ENCODE measurements around the gene OSBPL7. TPM values are rescaled to one million over a fixed set of nuclear protein-coding genes. Genes with fewer than 3 reads are reported as not detected.

The OSBPL7 gene
- total RNA-seq, 1 experiment from 2014 or later, result 20.5 TPM

DNA sequence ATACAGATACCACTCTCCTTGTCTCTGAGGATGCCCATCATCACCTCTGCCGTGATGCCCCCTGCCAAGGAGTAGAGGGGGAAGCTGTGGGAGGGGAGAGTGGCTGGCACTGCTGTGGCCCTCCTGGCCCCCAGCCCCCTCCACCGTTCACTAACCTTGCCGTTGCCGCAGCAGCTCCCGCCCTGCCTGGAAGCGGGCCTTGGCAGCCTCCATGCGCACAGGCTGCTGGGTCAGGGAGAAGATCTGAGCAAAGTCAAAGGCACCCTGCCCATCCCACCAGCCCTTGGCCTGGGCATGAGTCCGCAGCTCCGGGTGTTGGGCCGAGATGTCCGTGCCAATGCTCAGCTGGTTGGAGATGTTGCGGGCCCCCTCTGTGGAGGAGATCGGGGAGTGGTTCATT, 17.0 kb upstream of the OSBPL7 start:
- Histone ChIP-seq H3K27me3 (ENCODE audit: insufficient read depth, low read length) (no peaks in the 10 kb centered on the region), H3K36me3 (ENCODE audit: control insufficient read depth in 1 of 2, insufficient read depth in 2 of 2, low read length in 2 of 2) (peaks cover 0 to 12% of the 10 kb centered on the region in 2 experiments; a peak in 1 of 4 replicates), H2AFZ (ENCODE audit: low read depth, low read length, poor library complexity, severe bottlenecking) (no peak overlapping the region), H3K9me2 (ENCODE audit: insufficient read depth) (no peaks in the 10 kb centered on the region), H3K9me3 (ENCODE audit: control insufficient read depth in 1 of 2, insufficient read depth in 1 of 2, low read depth in 1 of 2, low read length in 2 of 2) (no peaks in the 10 kb centered on the region), H3K4me3 (replicated peaks in 1 of 2; ENCODE audit: low read depth in 1 of 2, low read length in 2 of 2) (no peak overlapping the region), H3K9ac (ENCODE audit: low read length) (no peak overlapping the region), H3K79me2 (ENCODE audit: insufficient read depth, low read length) (peaks cover 6% of the 10 kb centered on the region; the same call in 1 of the 2 replicates), H3K4me1 (ENCODE audit: control insufficient read depth in 1 of 2, insufficient read depth in 2 of 2, low read length in 2 of 2) (peaks cover 25 to 36% of the 10 kb centered on the region in 2 experiments), H3K27ac (ENCODE audit: low read depth, low read length) (no peak overlapping the region), H4K20me1 (ENCODE audit: insufficient read depth) (no peaks in the 10 kb centered on the region), H3K4me2 (ENCODE audit: low read length) (no peak overlapping the region)
- no peak for DNase-seq (ENCODE audit: low read depth, low spot score)
- BruUV-seq (replicated peaks), result no TSS peak
- no peak for TF ChIP-seq POLR2AphosphoS5 (IDR thresholded peaks at IDR 0.05; ENCODE audit: low read depth, low read length)
- no peak for TF ChIP-seq TCF7L2 (IDR thresholded peaks at IDR 0.05; ENCODE audit: borderline replicate concordance, extremely low read depth, insufficient read depth, insufficient read length)
- TF ChIP-seq YY1 (IDR thresholded peaks at IDR 0.05; ENCODE audit: extremely low read depth, insufficient replicate concordance, low read depth, low read length), result no peak
- TF ChIP-seq JUND (IDR thresholded peaks at IDR 0.05), result no peak
- TF ChIP-seq POLR2A (IDR thresholded peaks at IDR 0.05; ENCODE audit: borderline replicate concordance, extremely low read depth, insufficient read depth, insufficient read length), result no peak
- TF ChIP-seq ELF1 (IDR thresholded peaks at IDR 0.05; ENCODE audit: borderline replicate concordance, low read depth), result no peak
- TF ChIP-seq FOSL1 (IDR thresholded peaks at IDR 0.05; ENCODE audit: low read depth), result no peak
- TF ChIP-seq ZNF274 (IDR thresholded peaks at IDR 0.05; ENCODE audit: low read depth, low read length), result no peak
- no peak for TF ChIP-seq CEBPB (IDR thresholded peaks at IDR 0.05; ENCODE audit: low read depth)
- TF ChIP-seq RAD21 (IDR thresholded peaks at IDR 0.05; ENCODE audit: low read depth), result no peak
- TF ChIP-seq MAX (IDR thresholded peaks at IDR 0.05), result no peak
- no peak for TF ChIP-seq EGR1 (IDR thresholded peaks at IDR 0.05; ENCODE audit: low read depth)
- TF ChIP-seq SRF (IDR thresholded peaks at IDR 0.05; ENCODE audit: low read depth), result no peak
- TF ChIP-seq, protein P1, sequence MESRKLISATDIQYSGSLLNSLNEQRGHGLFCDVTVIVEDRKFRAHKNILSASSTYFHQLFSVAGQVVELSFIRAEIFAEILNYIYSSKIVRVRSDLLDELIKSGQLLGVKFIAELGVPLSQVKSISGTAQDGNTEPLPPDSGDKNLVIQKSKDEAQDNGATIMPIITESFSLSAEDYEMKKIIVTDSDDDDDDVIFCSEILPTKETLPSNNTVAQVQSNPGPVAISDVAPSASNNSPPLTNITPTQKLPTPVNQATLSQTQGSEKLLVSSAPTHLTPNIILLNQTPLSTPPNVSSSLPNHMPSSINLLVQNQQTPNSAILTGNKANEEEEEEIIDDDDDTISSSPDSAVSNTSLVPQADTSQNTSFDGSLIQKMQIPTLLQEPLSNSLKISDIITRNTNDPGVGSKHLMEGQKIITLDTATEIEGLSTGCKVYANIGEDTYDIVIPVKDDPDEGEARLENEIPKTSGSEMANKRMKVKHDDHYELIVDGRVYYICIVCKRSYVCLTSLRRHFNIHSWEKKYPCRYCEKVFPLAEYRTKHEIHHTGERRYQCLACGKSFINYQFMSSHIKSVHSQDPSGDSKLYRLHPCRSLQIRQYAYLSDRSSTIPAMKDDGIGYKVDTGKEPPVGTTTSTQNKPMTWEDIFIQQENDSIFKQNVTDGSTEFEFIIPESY (IDR thresholded peaks at IDR 0.05; ENCODE audit: extremely low read depth, insufficient replicate concordance, low read length), result no peak
- TF ChIP-seq CTCF (IDR thresholded peaks at IDR 0.05 in 2 of 3, conservative IDR thresholded peaks at IDR 0.05 in 1 of 3; ENCODE audit: borderline replicate concordance in 1 of 3, insufficient read depth in 1 of 3, low read depth in 2 of 3, low read length in 2 of 3), result no peak
- TF ChIP-seq, protein P2, sequence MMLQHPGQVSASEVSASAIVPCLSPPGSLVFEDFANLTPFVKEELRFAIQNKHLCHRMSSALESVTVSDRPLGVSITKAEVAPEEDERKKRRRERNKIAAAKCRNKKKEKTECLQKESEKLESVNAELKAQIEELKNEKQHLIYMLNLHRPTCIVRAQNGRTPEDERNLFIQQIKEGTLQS (IDR thresholded peaks at IDR 0.05), result no peak
- no peak for TF ChIP-seq EZH2 (IDR thresholded peaks at IDR 0.05)
- RAD21 ChIA-PET (ENCODE audit: low non-redundant PET in 1 of 2, low total read pairs in 2 of 2, uncharacterized antibody in 2 of 2, unreplicated experiment in 2 of 2), result interaction anchor here in 1 of 2 experiments (0.6 kb wide), 1 partner anchor 141 kb away, joined by 4 read pairs; no protein-coding TSS in a partner anchor
- ATAC-seq, result no peak
- CTCF ChIA-PET, result no interaction called here
- POLR2A ChIA-PET, result interaction anchor here (3.5 kb wide), 1 partner anchor 57 kb away, joined by 24 read pairs; the partner anchor contains the start of gene SP2
- intact Hi-C loops (cut with micrococcal nuclease), result no loop called here

All from HCT116 (cell line).